Bronchial epithelial cell (primary cell): ENCODE results near the gene SYT7. TPM values are rescaled to one million over a fixed set of nuclear protein-coding genes. Genes with fewer than 3 reads are reported as not detected.
A peak's percentile ranks its signal among the peaks of the same experiment; 100 is the strongest.

ENCODE experiments used
- DNase-seq: peaks from one replicate; pipeline ENCODE4 v3.0.0-alpha.2; 2010; ENCODE audit warnings: low read depth
- FAIRE-seq: peaks from 2 replicates; lab custom pipeline; 2011; peaks lifted over from hg19 to GRCh38; lab: Jason Lieb, UNC
- H3K27me3 ChIP-seq: 2 replicates; pipeline ENCODE4 v1.5.1; 2011; ENCODE audit warnings: low read length; ENCODE audit not compliant: control insufficient read depth, insufficient read depth
- H3K36me3 ChIP-seq: 2 replicates; pipeline ENCODE4 v1.5.1; 2011; ENCODE audit warnings: low read length; ENCODE audit not compliant: control insufficient read depth, insufficient read depth
- H3K4me3 ChIP-seq: 2 replicates; pipeline ENCODE4 v1.5.1; 2011; ENCODE audit warnings: mild to moderate bottlenecking, low read depth, low read length, control low read depth
- CTCF ChIP-seq: IDR thresholded peaks from 2 replicates; pipeline ENCODE4 v1.5.1; 2011; ENCODE audit warnings: mild to moderate bottlenecking, moderate library complexity, low read length, control low read depth, inconsistent platforms; ENCODE audit not compliant: insufficient read depth, severe bottlenecking
- total RNA-seq: library from RNA; depleted of rRNA; stranded (reverse); fragments of >200 nt; gene quantifications from 2 replicates; pipeline ENCODE4 v1.2.1, GENCODE V29; 2014

Gene SYT7
- 21.1 and 34.4 TPM in 2 replicates for total RNA-seq

DNA sequence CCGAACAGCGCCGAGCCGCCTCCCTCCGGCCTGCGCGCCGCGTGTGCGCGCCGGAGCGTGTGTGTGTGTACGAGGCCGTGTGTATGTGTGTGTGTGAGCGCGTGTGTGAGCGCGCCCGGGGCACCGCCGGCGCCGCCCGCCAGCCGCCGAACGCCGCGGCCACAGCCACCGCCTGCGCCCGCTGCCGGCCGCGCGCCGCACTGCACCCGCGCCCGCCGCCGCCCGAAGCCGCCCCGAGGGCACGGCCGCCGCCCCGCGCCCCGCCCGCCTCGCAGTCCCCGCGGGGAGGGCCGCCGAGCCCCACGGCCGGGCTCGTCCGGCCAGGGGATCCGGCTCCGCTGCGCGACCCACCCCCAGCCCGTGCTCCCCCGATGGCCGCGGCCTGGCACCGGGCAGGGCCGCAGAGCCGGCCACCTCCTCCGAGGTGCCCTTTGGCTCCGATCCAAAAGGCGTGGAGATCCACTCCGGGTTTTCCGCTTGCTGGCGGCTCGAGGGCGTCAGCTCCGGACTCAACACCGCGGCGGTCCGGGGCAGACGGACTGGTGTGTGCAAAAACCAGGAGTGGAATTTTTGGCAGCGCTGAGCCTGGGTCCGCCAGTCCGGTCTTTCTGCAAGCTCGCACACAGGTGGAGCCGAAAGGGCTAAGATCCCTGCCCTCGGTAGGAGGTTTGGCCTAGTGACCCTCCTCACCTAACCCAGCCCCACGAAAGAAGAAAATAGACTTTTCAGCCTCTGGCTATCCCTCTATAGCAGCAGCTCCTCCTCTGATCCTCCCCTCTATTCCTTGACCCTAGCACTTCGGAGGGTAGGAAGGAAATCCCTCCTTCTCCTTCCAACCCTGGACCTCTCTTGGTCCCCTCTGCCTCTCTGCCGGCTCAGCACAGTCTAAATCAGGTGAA lies at the start of gene SYT7:
Gene SYT7 (minus strand): TSS at position 47 of the 899 bp plus-strand sequence. CDS start 256 bp downstream, outside the sequence.
- no peak for TF ChIP-seq CTCF
- H3K27me3 ChIP-seq: peaks cover 6% of the 10 kb centered on the region
- peak within 1 kb of the TSS; percentile 72 for H3K4me3 ChIP-seq
- peaks cover 2% of the 10 kb centered on the region for H3K36me3 ChIP-seq
- FAIRE-seq (peak; percentile 72), DNase-seq (peak; percentile 80)

- Histone ChIP-seq H3K27me3 (peaks cover 2% of the 10 kb centered on the region), H3K4me3 (no peak overlapping the region), H3K36me3 (no peaks in the 10 kb centered on the region)
- FAIRE-seq: no peak
- no peak for DNase-seq
- TF ChIP-seq CTCF: no peak
These were observed 49.2 kb upstream of the SYT7 start for GRCh38 chr11:61630089-61630488.

- FAIRE-seq (no peak), DNase-seq (no peak)
- Histone ChIP-seq H3K4me3 (no peak overlapping the region), H3K36me3 (no peaks in the 10 kb centered on the region), H3K27me3 (peaks cover 2% of the 10 kb centered on the region)
- no peak for TF ChIP-seq CTCF
These were observed 48.4 kb upstream of the SYT7 start for GRCh38 chr11:61629082-61629833.

GRCh38 chr11:61628662-61628970 lies 47.7 kb upstream of the SYT7 start:
- TF ChIP-seq CTCF: no peak
- Histone ChIP-seq H3K27me3 (peaks cover 2% of the 10 kb centered on the region), H3K4me3 (no peak overlapping the region), H3K36me3 (no peaks in the 10 kb centered on the region)
- FAIRE-seq (no peak), DNase-seq (no peak)

- H3K4me3 ChIP-seq: no peak overlapping the region
- peak; percentile 62 for DNase-seq
- no peaks in the 10 kb centered on the region for H3K36me3 ChIP-seq
- TF ChIP-seq CTCF: peak; percentile 98
- FAIRE-seq: peak; percentile 77
- H3K27me3 ChIP-seq: peaks cover 2% of the 10 kb centered on the region
These were observed 47.2 kb upstream of the SYT7 start for GRCh38 chr11:61627850-61628661.
